A549 (cell line): ENCODE results near the gene AIG1. TPM values are rescaled to one million over a fixed set of nuclear protein-coding genes. Genes with fewer than 3 reads are reported as not detected.

Experiments used
- ATAC-seq, 2 experiments: fragments of 200-7000 bp in 1 of 2; fragments of >200 bp in 1 of 2; cut with Nextera tagmentation in 1 of 2; cut with Tn5 transposase in 1 of 2; 3 replicates each; pipeline versions ENCODE4 v1.8.0 to v1.9.1; 2018 to 2020; ENCODE audit warnings: mild to moderate bottlenecking in 1 of 2, moderate library complexity in 1 of 2
- CTCF ChIA-PET: fragments of 300-600 bp; sonication (Branson Sonifier 250); formaldehyde crosslinking; extraction: SDS; loops from one replicate; lab custom pipeline; 2021; ENCODE audit warnings: antibody characterized with exemption, inconsistent platforms; lab: Yijun Ruan, JAX
- POLR2A ChIA-PET: fragments of 350-600 bp; formaldehyde crosslinking; extraction: SDS; loops from one replicate; lab custom pipeline; 2021; ENCODE audit warnings: antibody characterized with exemption, inconsistent platforms; lab: Yijun Ruan, JAX
- DNase-seq, 2 experiments: peaks; one replicate each; pipeline versions ENCODE4 v3.0.0 to v3.0.0-alpha.2; 2011 to 2016; ENCODE audit warnings: low read depth in 1 of 2, low spot score in 1 of 2
- FAIRE-seq: peaks from 2 replicates; lab custom pipeline; 2011; peaks lifted over from hg19 to GRCh38; lab: Jason Lieb, UNC
- H3K27ac ChIP-seq, 2 experiments: fragments of >200 bp; sonication (Bioruptor Twin); formaldehyde crosslinking; 3 replicates each; pipeline ENCODE4 v1.5.1; 2016 to 2017
- H3K4me1 ChIP-seq: fragments of >200 bp; sonication (Bioruptor Twin); formaldehyde crosslinking; 3 replicates; pipeline ENCODE4 v1.6.1; 2016
- H3K4me2 ChIP-seq: fragments of >200 bp; sonication (Bioruptor Twin); formaldehyde crosslinking; 3 replicates; pipeline ENCODE4 v1.6.1; 2016
- H3K4me3 ChIP-seq: fragments of >200 bp; sonication (Bioruptor Twin); formaldehyde crosslinking; 3 replicates; pipeline ENCODE4 v1.5.1; 2016
- H3K9me3 ChIP-seq: fragments of >200 bp; sonication (Bioruptor Twin); formaldehyde crosslinking; 3 replicates; pipeline ENCODE4 v1.6.1; 2016
- BHLHE40 ChIP-seq: IDR thresholded peaks from 2 replicates; pipeline ENCODE4 v1.6.1; 2012; ENCODE audit warnings: low read depth, low read length, inconsistent platforms
- CBX8 ChIP-seq: fragments of 200-600 bp; sonication (generic); IDR thresholded peaks from 2 replicates; pipeline ENCODE4 v1.6.1; 2016
- CEBPB ChIP-seq, 2 experiments: fragments of >200 bp in 1 of 2; sonication (Bioruptor Twin) in 1 of 2; formaldehyde crosslinking in 1 of 2; IDR thresholded peaks; 2 replicates each; pipeline ENCODE4 v1.6.1; 2012 to 2016
- EHF ChIP-seq: fragments of 250-450 bp; sonication (Bioruptor Pico); IDR thresholded peaks from 2 replicates; pipeline ENCODE4 v1.5.0; 2020; ENCODE audit warnings: mild to moderate bottlenecking
- EP300 ChIP-seq, 2 experiments: fragments of >200 bp; sonication (Bioruptor Twin); formaldehyde crosslinking; IDR thresholded peaks; 2 replicates in 1 of 2; 3 replicates in 1 of 2; pipeline ENCODE4 v1.6.1; 2016 to 2017
- FOSL2 ChIP-seq, 2 experiments: fragments of 450-650 bp in 1 of 2; fragments of >200 bp in 1 of 2; sonication (Bioruptor Twin) in 1 of 2; formaldehyde crosslinking; IDR thresholded peaks; 2 replicates each; pipeline versions ENCODE4 v1.5.0 to v1.6.1; 2016 to 2020; ENCODE audit warnings: mild to moderate bottlenecking in 1 of 2, moderate library complexity in 1 of 2
- FOXS1 ChIP-seq: fragments of 250-450 bp; sonication (Bioruptor Pico); IDR thresholded peaks from 2 replicates; pipeline ENCODE4 v1.5.0; 2020; ENCODE audit warnings: mild to moderate bottlenecking, moderate library complexity
- HOXA7 ChIP-seq: fragments of 250-450 bp; sonication (Bioruptor Pico); IDR thresholded peaks from 2 replicates; pipeline ENCODE4 v1.5.0; 2020; ENCODE audit warnings: mild to moderate bottlenecking, moderate library complexity
- HOXB5 ChIP-seq: fragments of 250-450 bp; sonication (Bioruptor Pico); IDR thresholded peaks from 2 replicates; pipeline ENCODE4 v1.5.0; 2020; ENCODE audit warnings: mild to moderate bottlenecking, moderate library complexity
- JUN ChIP-seq, 2 experiments: fragments of >200 bp; sonication (Bioruptor Twin); formaldehyde crosslinking; IDR thresholded peaks; 2 replicates in 1 of 2; 3 replicates in 1 of 2; pipeline ENCODE4 v1.6.1; 2016 to 2017
- JUNB ChIP-seq: fragments of >200 bp; sonication (Bioruptor Twin); formaldehyde crosslinking; IDR thresholded peaks from 2 replicates; pipeline ENCODE4 v1.6.1; 2016
- MYC ChIP-seq: IDR thresholded peaks from 2 replicates; pipeline ENCODE4 v1.6.1; 2012; ENCODE audit warnings: mild to moderate bottlenecking, inconsistent platforms, low read length, improper control_type of control experiment, borderline replicate concordance
- NFE2L2 ChIP-seq: fragments of 150-350 bp; conservative IDR thresholded peaks from 2 replicates; pipeline ENCODE4 v1.6.1; 2014; ENCODE audit warnings: low read length
- NPAS2 ChIP-seq: fragments of 250-450 bp; sonication (Bioruptor Pico); IDR thresholded peaks from 2 replicates; pipeline ENCODE4 v1.8.0; 2022; ENCODE audit warnings: mild to moderate bottlenecking, moderate library complexity, borderline replicate concordance
- POLR2AphosphoS2 ChIP-seq: conservative IDR thresholded peaks from 2 replicates; pipeline ENCODE4 v1.6.1; 2012; ENCODE audit warnings: low read length, improper control_type of control experiment, inconsistent platforms
- RFX5 ChIP-seq: fragments of 450-650 bp; IDR thresholded peaks from 2 replicates; pipeline ENCODE4 v1.7.1; 2014; ENCODE audit warnings: antibody characterized with exemption, mild to moderate bottlenecking, moderate library complexity
- RNF2 ChIP-seq: fragments of 200-600 bp; sonication (generic); IDR thresholded peaks from 2 replicates; pipeline ENCODE4 v1.6.1; 2016; ENCODE audit warnings: low read depth, mild to moderate bottlenecking, antibody characterized with exemption, moderate library complexity, borderline replicate concordance
- SMC3 ChIP-seq: fragments of >200 bp; sonication (Bioruptor Twin); formaldehyde crosslinking; IDR thresholded peaks from 3 replicates; pipeline ENCODE4 v1.6.1; 2018; ENCODE audit warnings: inconsistent platforms
- ZC3H11A ChIP-seq: fragments of 450-650 bp; IDR thresholded peaks from 2 replicates; pipeline ENCODE4 v1.6.1; 2014; ENCODE audit warnings: antibody characterized with exemption, mild to moderate bottlenecking
- ZSCAN20 ChIP-seq: fragments of 250-450 bp; sonication (Bioruptor Pico); IDR thresholded peaks from 2 replicates; pipeline ENCODE4 v1.8.0; 2022; ENCODE audit warnings: mild to moderate bottlenecking, moderate library complexity
- WGBS: methylation state at CpG from one replicate; pipeline ENCODE4 v1.1.6; 2017; ENCODE audit errors: missing lambda C conversion rate; 5-methylcytosine and 5-hydroxymethylcytosine counted together
- polyA plus RNA-seq, 4 experiments: library from polyadenylated mRNA; depleted of rRNA in 3 of 4; stranded (reverse); fragments of >200 nt; fragmentation: RNase III in 1 of 4; extraction: RNeasy Plus Mini Kit Qiagen cat#74134 plus additional on column Dnase treatment in 1 of 4; gene quantifications; 2 replicates in 3 of 4; 3 replicates in 1 of 4; pipeline ENCODE4 v1.2.3, GENCODE V29; 2011 to 2017
- TF ChIP-seq, protein P1 (sequence below): IDR thresholded peaks from 2 replicates; pipeline ENCODE4 v1.6.1; 2012; ENCODE audit warnings: low read depth, borderline replicate concordance
- TF ChIP-seq, protein P2 (sequence below): IDR thresholded peaks from 2 replicates; pipeline ENCODE4 v1.6.1; 2012
- TF ChIP-seq, protein P3 (sequence below): fragments of 250-450 bp; sonication (Bioruptor Pico); IDR thresholded peaks from 2 replicates; pipeline ENCODE4 v1.5.0; 2020; ENCODE audit warnings: low read depth, mild to moderate bottlenecking, moderate library complexity

AIG1 gene
- polyA plus RNA-seq, 2 of the 4 experiments (the other 2 are of a cell fraction), result 29.5 to 38.3 TPM

DNA sequence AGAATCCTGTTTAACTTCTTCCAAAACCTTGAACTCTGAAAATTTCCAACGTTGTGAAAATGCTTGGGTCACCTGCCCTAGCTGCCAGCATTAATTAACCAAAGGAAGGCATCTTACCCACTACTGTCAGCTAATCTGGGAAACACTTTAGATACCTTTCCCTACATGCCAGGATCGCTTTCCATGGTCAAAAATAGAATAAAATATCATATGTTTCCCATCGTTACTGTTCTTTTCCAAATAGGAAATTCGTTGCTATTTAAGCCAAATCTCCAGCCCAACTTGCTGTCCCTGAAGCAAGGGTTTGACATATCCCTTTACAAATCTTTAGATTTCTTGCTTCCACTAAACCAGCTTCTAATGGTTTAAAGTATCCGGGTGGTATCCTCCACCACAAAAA, 157.5 kb downstream of the AIG1 start:
- no peak for TF ChIP-seq POLR2AphosphoS2
- TF ChIP-seq HOXB5 (CRISPR knock-in tag), result no peak
- no peak for TF ChIP-seq JUN (IDR thresholded peaks at IDR 0.05)
- TF ChIP-seq, protein P1, sequence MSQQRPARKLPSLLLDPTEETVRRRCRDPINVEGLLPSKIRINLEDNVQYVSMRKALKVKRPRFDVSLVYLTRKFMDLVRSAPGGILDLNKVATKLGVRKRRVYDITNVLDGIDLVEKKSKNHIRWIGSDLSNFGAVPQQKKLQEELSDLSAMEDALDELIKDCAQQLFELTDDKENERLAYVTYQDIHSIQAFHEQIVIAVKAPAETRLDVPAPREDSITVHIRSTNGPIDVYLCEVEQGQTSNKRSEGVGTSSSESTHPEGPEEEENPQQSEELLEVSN, result no peak
- TF ChIP-seq, protein P2, sequence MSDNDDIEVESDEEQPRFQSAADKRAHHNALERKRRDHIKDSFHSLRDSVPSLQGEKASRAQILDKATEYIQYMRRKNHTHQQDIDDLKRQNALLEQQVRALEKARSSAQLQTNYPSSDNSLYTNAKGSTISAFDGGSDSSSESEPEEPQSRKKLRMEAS, result no peak
- TF ChIP-seq NFE2L2, result no peak
- no peak for TF ChIP-seq FOXS1 (CRISPR knock-in tag)
- TF ChIP-seq, protein P3, sequence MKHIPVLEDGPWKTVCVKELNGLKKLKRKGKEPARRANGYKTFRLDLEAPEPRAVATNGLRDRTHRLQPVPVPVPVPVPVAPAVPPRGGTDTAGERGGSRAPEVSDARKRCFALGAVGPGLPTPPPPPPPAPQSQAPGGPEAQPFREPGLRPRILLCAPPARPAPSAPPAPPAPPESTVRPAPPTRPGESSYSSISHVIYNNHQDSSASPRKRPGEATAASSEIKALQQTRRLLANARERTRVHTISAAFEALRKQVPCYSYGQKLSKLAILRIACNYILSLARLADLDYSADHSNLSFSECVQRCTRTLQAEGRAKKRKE (CRISPR knock-in tag), result no peak
- TF ChIP-seq, all 56 proteins: peak for 0
- H3K9me3 ChIP-seq, result no peaks in the 10 kb centered on the region
- H3K4me2 ChIP-seq, result no peak overlapping the region
- FAIRE-seq (no peak), DNase-seq (no peak), ATAC-seq (no peak)
- H3K4me3 ChIP-seq, result no peak overlapping the region
- no peak overlapping the region for H3K27ac ChIP-seq
- no peaks in the 10 kb centered on the region for H3K4me1 ChIP-seq
- WGBS, result 64% methylated on average over 5 of the region's 5 CpGs
- CTCF ChIA-PET, result interaction anchor here (1.6 kb wide), 1 partner anchor 209 kb away, joined by 4 read pairs; no protein-coding TSS in a partner anchor
- POLR2A ChIA-PET, result no interaction called here

DNA sequence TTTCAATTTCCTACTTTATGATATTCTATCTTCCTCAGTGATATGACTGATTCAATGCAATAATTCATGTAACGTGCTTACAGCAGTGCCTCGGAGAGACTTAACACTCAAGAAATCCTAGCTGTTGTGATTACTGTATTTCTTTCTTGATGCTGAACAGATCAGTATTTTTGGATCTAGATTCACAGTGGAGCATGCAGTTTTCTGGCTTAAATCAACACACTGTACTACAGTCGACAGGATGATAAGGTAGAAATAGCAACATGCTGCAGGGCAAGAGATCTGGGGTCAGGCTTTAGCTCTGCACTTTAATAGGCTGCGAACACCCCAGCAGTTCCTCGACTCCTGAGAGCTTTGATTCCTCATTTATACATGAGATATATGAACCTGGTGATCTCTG, 161.0 kb downstream of the AIG1 start:
- Histone ChIP-seq H3K9me3 (no peaks in the 10 kb centered on the region), H3K4me1 (peaks cover 7% of the 10 kb centered on the region; the same call in 1 of the 3 replicates), H3K4me3 (no peak overlapping the region), H3K4me2 (no peak overlapping the region), H3K27ac (no peak overlapping the region)
- TF ChIP-seq, protein P3 (CRISPR knock-in tag), result no peak
- no peak for TF ChIP-seq RFX5
- TF ChIP-seq EP300 (IDR thresholded peaks at IDR 0.05), result no peak
- TF ChIP-seq CBX8, result no peak
- TF ChIP-seq MYC, result no peak
- TF ChIP-seq HOXA7 (CRISPR knock-in tag), result no peak
- no peak for TF ChIP-seq NPAS2 (CRISPR knock-in tag)
- no peak for TF ChIP-seq RNF2
- TF ChIP-seq, protein P2, result no peak
- no peak for TF ChIP-seq ZC3H11A
- no peak for TF ChIP-seq HOXB5 (CRISPR knock-in tag)
- TF ChIP-seq ZSCAN20 (CRISPR knock-in tag), result no peak
- TF ChIP-seq CEBPB (IDR thresholded peaks at IDR 0.05), result no peak
- no peak for TF ChIP-seq SMC3
- no peak for TF ChIP-seq BHLHE40
- TF ChIP-seq EHF, result no peak
- TF ChIP-seq FOSL2 (IDR thresholded peaks at IDR 0.05), result no peak
- TF ChIP-seq FOSL2 (CRISPR knock-in tag; IDR thresholded peaks at IDR 0.05), result no peak
- FAIRE-seq (no peak), ATAC-seq (no peak), DNase-seq (no peak)
- ChIA-PET POLR2A (no interaction called here), CTCF (interaction anchor here (0.9 kb wide), 1 partner anchor 39 kb away, joined by 3 read pairs; no protein-coding TSS in a partner anchor)
- WGBS, result 78% methylated on average over 5 of the region's 5 CpGs

DNA sequence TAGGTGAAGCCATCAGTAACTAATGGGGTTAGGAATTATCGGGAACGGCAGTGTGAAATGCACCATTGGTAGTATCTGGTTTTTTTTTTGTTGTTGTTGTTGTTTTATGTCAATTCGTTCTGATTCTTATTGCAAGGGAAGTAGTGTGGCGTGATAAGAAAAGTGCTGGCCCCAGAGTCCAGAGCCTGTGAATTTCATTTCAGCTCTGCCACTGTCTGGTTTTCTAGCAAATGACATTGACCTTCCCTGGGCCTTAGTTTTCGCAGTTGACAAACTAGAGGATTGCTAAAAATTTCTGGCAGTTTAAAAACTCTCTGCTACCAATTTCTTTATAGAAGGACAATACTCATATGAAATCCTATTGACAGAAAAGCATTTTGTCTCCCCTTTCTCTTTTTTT, 161.6 kb downstream of the AIG1 start:
- 94% methylated on average over 5 of the region's 5 CpGs for WGBS
- TF ChIP-seq JUNB (no peak), FOSL2 (IDR thresholded peaks at IDR 0.05) (no peak), FOSL2 (CRISPR knock-in tag; IDR thresholded peaks at IDR 0.05) (no peak)
- ChIA-PET CTCF (interaction anchor here (0.9 kb wide), 1 partner anchor 39 kb away, joined by 3 read pairs; no protein-coding TSS in a partner anchor), POLR2A (no interaction called here)
- DNase-seq (no peak), ATAC-seq (no peak), FAIRE-seq (no peak)
- Histone ChIP-seq H3K27ac (no peak overlapping the region), H3K4me2 (no peak overlapping the region), H3K4me3 (no peak overlapping the region), H3K4me1 (peaks cover 7% of the 10 kb centered on the region; the same call in 1 of the 3 replicates), H3K9me3 (no peaks in the 10 kb centered on the region)
